Measurements from ENCODE around the gene GPR176.
"Not testable (repeated sequence)": the region's sequence is repeated elsewhere in the genome, so short reads cannot be mapped to it uniquely, and the experiment has no call there.

The GPR176 gene

GRCh38 chr15:39934397-39935071 lies 14.5 kb upstream of the GPR176 start:
- DNase-seq = no peak

- no peak for DNase-seq
These were observed 11.5 kb upstream of the GPR176 start for GRCh38 chr15:39931615-39932014.

GRCh38 chr15:39926526-39926925 lies 6.5 kb upstream of the GPR176 start:
- DNase-seq = no peak

- no peak for DNase-seq
These were observed 5.2 kb upstream of the GPR176 start for GRCh38 chr15:39925112-39925842.

GRCh38 chr15:39924437-39924836 lies 4.4 kb upstream of the GPR176 start:
- DNase-seq = no peak

GRCh38 chr15:39922462-39923092 lies 2.5 kb upstream of the GPR176 start:
- no peak for DNase-seq

- DNase-seq = no peak
These were observed 1.2 kb upstream of the GPR176 start for GRCh38 chr15:39921274-39921638.

GRCh38 chr15:39920510-39921273 lies 626 bp upstream of the GPR176 start:
- DNase-seq = peak; percentile 68

GRCh38 chr15:39919411-39919747 lies 687 bp downstream of the GPR176 start:
- DNase-seq = no peak

- DNase-seq = no peak
These were observed 1.2 kb downstream of the GPR176 start for GRCh38 chr15:39918688-39919385.

- no peak for DNase-seq
These were observed 5.1 kb downstream of the GPR176 start for GRCh38 chr15:39914977-39915376.

- no peak for DNase-seq
These were observed 11.1 kb downstream of the GPR176 start for GRCh38 chr15:39909007-39909406.

- DNase-seq = no peak
These were observed 11.9 kb downstream of the GPR176 start for GRCh38 chr15:39908186-39908585.

GRCh38 chr15:39907216-39907615 lies 12.8 kb downstream of the GPR176 start:
- no peak for DNase-seq

GRCh38 chr15:39904115-39904514 lies 16.0 kb downstream of the GPR176 start:
- DNase-seq = no peak

- no peak for DNase-seq
These were observed 21.7 kb downstream of the GPR176 start for GRCh38 chr15:39898317-39898716.

GRCh38 chr15:39896846-39897245 lies 23.2 kb downstream of the GPR176 start:
- DNase-seq = no peak

GRCh38 chr15:39896101-39896500 lies 24.0 kb downstream of the GPR176 start:
- DNase-seq = no peak

- not testable (repeated sequence) for DNase-seq
These were observed 27.0 kb downstream of the GPR176 start for GRCh38 chr15:39893051-39893450.

- DNase-seq = no peak
These were observed 27.6 kb downstream of the GPR176 start for GRCh38 chr15:39892418-39892817.

GRCh38 chr15:39890621-39891020 lies 29.4 kb downstream of the GPR176 start:
- no peak for DNase-seq

GRCh38 chr15:39889601-39890000 lies 30.5 kb downstream of the GPR176 start:
- no peak for DNase-seq

GRCh38 chr15:39888809-39889208 lies 31.3 kb downstream of the GPR176 start:
- DNase-seq = no peak

All from activated effector memory CD4-positive, alpha-beta T cell treated with Interleukin-2 at 50 U/mL for 16 hours (primary cell).